ENCODE results near the gene FAM110A.

Gene FAM110A

GRCh38 chr20:860891-861290 lies 27.4 kb downstream of the FAM110A start:
- Histone ChIP-seq H3K36me3 (ENCODE audit: insufficient read depth, low read length) (no peaks in the 10 kb centered on the region), H3K9ac (ENCODE audit: low read length) (no peak overlapping the region), H3K27ac (ENCODE audit: low read depth, low read length) (no peak overlapping the region), H3K27me3 (ENCODE audit: control insufficient read depth in 1 of 2, insufficient read depth in 2 of 2, low read length in 2 of 2) (no peaks in the 10 kb centered on the region), H3K4me3 (ENCODE audit: low read depth in 1 of 2, low read length in 2 of 2) (no peak overlapping the region), H3K9me3 (ENCODE audit: low read length) (no peaks in the 10 kb centered on the region), H3K4me1 (ENCODE audit: insufficient read depth, low read length) (no peaks in the 10 kb centered on the region)

GRCh38 chr20:865440-865839 lies 31.9 kb downstream of the FAM110A start:
- Histone ChIP-seq H3K9me3 (ENCODE audit: low read length) (no peaks in the 10 kb centered on the region), H3K27me3 (ENCODE audit: control insufficient read depth in 1 of 2, insufficient read depth in 2 of 2, low read length in 2 of 2) (no peaks in the 10 kb centered on the region), H3K36me3 (ENCODE audit: insufficient read depth, low read length) (no peaks in the 10 kb centered on the region), H3K27ac (ENCODE audit: low read depth, low read length) (no peak overlapping the region), H3K4me3 (ENCODE audit: low read depth in 1 of 2, low read length in 2 of 2) (no peak overlapping the region), H3K9ac (ENCODE audit: low read length) (no peak overlapping the region), H3K4me1 (ENCODE audit: insufficient read depth, low read length) (no peaks in the 10 kb centered on the region)

GRCh38 chr20:868279-868678 lies 34.8 kb downstream of the FAM110A start:
- Histone ChIP-seq H3K36me3 (ENCODE audit: insufficient read depth, low read length) (no peaks in the 10 kb centered on the region), H3K4me3 (ENCODE audit: low read depth in 1 of 2, low read length in 2 of 2) (no peak overlapping the region), H3K27ac (ENCODE audit: low read depth, low read length) (no peak overlapping the region), H3K4me1 (ENCODE audit: insufficient read depth, low read length) (no peaks in the 10 kb centered on the region), H3K9me3 (ENCODE audit: low read length) (no peaks in the 10 kb centered on the region), H3K9ac (ENCODE audit: low read length) (no peak overlapping the region), H3K27me3 (ENCODE audit: control insufficient read depth in 1 of 2, insufficient read depth in 2 of 2, low read length in 2 of 2) (peaks cover 0 to 4% of the 10 kb centered on the region in 2 donors)

- Histone ChIP-seq H3K27ac (ENCODE audit: low read depth, low read length) (no peak overlapping the region), H3K36me3 (ENCODE audit: insufficient read depth, low read length) (no peaks in the 10 kb centered on the region), H3K4me3 (ENCODE audit: low read depth in 1 of 2, low read length in 2 of 2) (no peak overlapping the region), H3K4me1 (ENCODE audit: insufficient read depth, low read length) (no peaks in the 10 kb centered on the region), H3K9ac (ENCODE audit: low read length) (no peak overlapping the region), H3K9me3 (ENCODE audit: low read length) (no peaks in the 10 kb centered on the region), H3K27me3 (ENCODE audit: control insufficient read depth in 1 of 2, insufficient read depth in 2 of 2, low read length in 2 of 2) (peaks cover 4 to 5% of the 10 kb centered on the region in 2 donors)
These were observed 36.1 kb downstream of the FAM110A start for GRCh38 chr20:869606-870005.

GRCh38 chr20:870758-871157 lies 37.2 kb downstream of the FAM110A start:
- H3K9ac ChIP-seq (ENCODE audit: low read length): no peak overlapping the region
- no peaks in the 10 kb centered on the region for H3K9me3 ChIP-seq (ENCODE audit: low read length)
- no peak overlapping the region for H3K27ac ChIP-seq (ENCODE audit: low read depth, low read length)
- H3K4me3 ChIP-seq (ENCODE audit: low read depth in 1 of 2, low read length in 2 of 2): no peak overlapping the region
- H3K36me3 ChIP-seq (ENCODE audit: insufficient read depth, low read length): no peaks in the 10 kb centered on the region
- H3K4me1 ChIP-seq (ENCODE audit: insufficient read depth, low read length): no peaks in the 10 kb centered on the region
- peaks cover 4 to 5% of the 10 kb centered on the region in 2 donors for H3K27me3 ChIP-seq (ENCODE audit: control insufficient read depth in 1 of 2, insufficient read depth in 2 of 2, low read length in 2 of 2)

GRCh38 chr20:871436-871835 lies 37.9 kb downstream of the FAM110A start:
- Histone ChIP-seq H3K4me3 (ENCODE audit: low read depth in 1 of 2, low read length in 2 of 2) (no peak overlapping the region), H3K36me3 (ENCODE audit: insufficient read depth, low read length) (no peaks in the 10 kb centered on the region), H3K27me3 (ENCODE audit: control insufficient read depth in 1 of 2, insufficient read depth in 2 of 2, low read length in 2 of 2) (peaks cover 4 to 5% of the 10 kb centered on the region in 2 donors), H3K4me1 (ENCODE audit: insufficient read depth, low read length) (no peaks in the 10 kb centered on the region), H3K9me3 (ENCODE audit: low read length) (no peaks in the 10 kb centered on the region), H3K9ac (ENCODE audit: low read length) (no peak overlapping the region), H3K27ac (ENCODE audit: low read depth, low read length) (no peak overlapping the region)

GRCh38 chr20:871948-872347 lies 38.4 kb downstream of the FAM110A start:
- no peak overlapping the region for H3K9ac ChIP-seq (ENCODE audit: low read length)
- H3K27me3 ChIP-seq (ENCODE audit: control insufficient read depth in 1 of 2, insufficient read depth in 2 of 2, low read length in 2 of 2): peaks cover 4 to 5% of the 10 kb centered on the region in 2 donors
- H3K36me3 ChIP-seq (ENCODE audit: insufficient read depth, low read length): no peaks in the 10 kb centered on the region
- no peaks in the 10 kb centered on the region for H3K9me3 ChIP-seq (ENCODE audit: low read length)
- H3K4me3 ChIP-seq (ENCODE audit: low read depth in 1 of 2, low read length in 2 of 2): no peak overlapping the region
- H3K4me1 ChIP-seq (ENCODE audit: insufficient read depth, low read length): no peaks in the 10 kb centered on the region
- H3K27ac ChIP-seq (ENCODE audit: low read depth, low read length): no peak overlapping the region

GRCh38 chr20:872855-873520 lies 39.5 kb downstream of the FAM110A start:
- H3K4me1 ChIP-seq (ENCODE audit: insufficient read depth, low read length): no peaks in the 10 kb centered on the region
- peaks cover 4 to 5% of the 10 kb centered on the region in 2 donors for H3K27me3 ChIP-seq (ENCODE audit: control insufficient read depth in 1 of 2, insufficient read depth in 2 of 2, low read length in 2 of 2)
- no peaks in the 10 kb centered on the region for H3K36me3 ChIP-seq (ENCODE audit: insufficient read depth, low read length)
- H3K9me3 ChIP-seq (ENCODE audit: low read length): no peaks in the 10 kb centered on the region
- no peak overlapping the region for H3K4me3 ChIP-seq (ENCODE audit: low read depth in 1 of 2, low read length in 2 of 2)
- H3K27ac ChIP-seq (ENCODE audit: low read depth, low read length): no peak overlapping the region
- no peak overlapping the region for H3K9ac ChIP-seq (ENCODE audit: low read length)

- no peaks in the 10 kb centered on the region for H3K36me3 ChIP-seq (ENCODE audit: insufficient read depth, low read length)
- H3K27me3 ChIP-seq (ENCODE audit: control insufficient read depth in 1 of 2, insufficient read depth in 2 of 2, low read length in 2 of 2): peaks cover 4 to 5% of the 10 kb centered on the region in 2 donors
- H3K27ac ChIP-seq (ENCODE audit: low read depth, low read length): no peak overlapping the region
- no peak overlapping the region for H3K4me3 ChIP-seq (ENCODE audit: low read depth in 1 of 2, low read length in 2 of 2)
- H3K9ac ChIP-seq (ENCODE audit: low read length): no peak overlapping the region
- H3K4me1 ChIP-seq (ENCODE audit: insufficient read depth, low read length): no peaks in the 10 kb centered on the region
- no peaks in the 10 kb centered on the region for H3K9me3 ChIP-seq (ENCODE audit: low read length)
These were observed 40.5 kb downstream of the FAM110A start for GRCh38 chr20:873875-874607.

GRCh38 chr20:875115-875514 lies 41.6 kb downstream of the FAM110A start:
- Histone ChIP-seq H3K27ac (ENCODE audit: low read depth, low read length) (no peak overlapping the region), H3K4me3 (ENCODE audit: low read depth in 1 of 2, low read length in 2 of 2) (no peak overlapping the region), H3K4me1 (ENCODE audit: insufficient read depth, low read length) (no peaks in the 10 kb centered on the region), H3K9me3 (ENCODE audit: low read length) (no peaks in the 10 kb centered on the region), H3K9ac (ENCODE audit: low read length) (no peak overlapping the region), H3K36me3 (ENCODE audit: insufficient read depth, low read length) (no peaks in the 10 kb centered on the region), H3K27me3 (ENCODE audit: control insufficient read depth in 1 of 2, insufficient read depth in 2 of 2, low read length in 2 of 2) (peaks cover 4 to 5% of the 10 kb centered on the region in 2 donors)

GRCh38 chr20:877814-878213 lies 44.3 kb downstream of the FAM110A start:
- H3K9ac ChIP-seq (ENCODE audit: low read length): no peak overlapping the region
- H3K4me3 ChIP-seq (ENCODE audit: low read depth in 1 of 2, low read length in 2 of 2): no peak overlapping the region
- no peaks in the 10 kb centered on the region for H3K36me3 ChIP-seq (ENCODE audit: insufficient read depth, low read length)
- H3K4me1 ChIP-seq (ENCODE audit: insufficient read depth, low read length): no peaks in the 10 kb centered on the region
- H3K27ac ChIP-seq (ENCODE audit: low read depth, low read length): no peak overlapping the region
- peaks cover 0 to 5% of the 10 kb centered on the region in 2 donors for H3K27me3 ChIP-seq (ENCODE audit: control insufficient read depth in 1 of 2, insufficient read depth in 2 of 2, low read length in 2 of 2)
- H3K9me3 ChIP-seq (ENCODE audit: low read length): no peaks in the 10 kb centered on the region

Measured in muscle layer of colon (tissue), 2 donors.